Measurements from ENCODE around the gene LRSAM1.
A peak's percentile ranks its signal among the peaks of the same experiment; 100 is the strongest.

The LRSAM1 gene

DNA sequence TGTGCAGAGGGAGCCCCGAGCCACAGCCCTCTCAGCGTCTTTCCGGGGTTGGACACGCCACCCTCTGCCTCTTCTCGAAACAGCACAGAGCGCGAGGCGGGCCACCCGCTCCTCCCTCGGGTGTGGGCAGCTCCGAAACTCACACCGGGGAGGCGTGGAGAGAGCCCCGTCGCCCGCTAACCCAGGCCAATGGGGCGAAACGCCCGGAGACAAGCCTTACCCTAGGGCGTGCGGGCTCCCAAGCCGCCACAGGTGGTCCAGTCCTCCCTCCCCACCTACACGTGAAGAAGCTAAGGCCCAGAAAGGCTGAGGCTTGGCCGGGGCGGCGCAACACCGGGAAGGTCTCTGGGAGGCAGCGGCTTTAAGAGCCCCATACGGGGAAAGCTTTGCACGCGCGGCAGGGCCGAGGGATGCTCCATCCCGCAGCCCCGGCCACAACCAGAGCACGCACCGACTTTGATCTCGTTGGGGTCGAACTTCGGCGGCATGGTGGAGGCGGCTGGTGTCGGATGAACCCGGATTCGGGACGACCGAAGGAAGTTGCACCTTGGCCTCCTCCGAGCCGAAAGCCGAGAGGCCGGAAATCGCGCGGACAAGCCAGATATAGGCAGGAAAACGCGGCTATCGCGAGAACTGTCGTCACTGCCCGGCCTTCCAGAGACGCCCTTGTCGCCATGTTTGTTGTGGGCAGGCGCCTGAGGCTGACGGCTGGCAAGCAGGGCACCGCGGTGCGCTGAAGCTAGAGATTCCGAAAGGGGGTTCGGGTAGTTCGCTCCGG lies at the start of gene LRSAM1, which contains the start of gene RPL12:
TSS of gene LRSAM1 (plus strand) at position 681 of the 778 bp plus-strand sequence. CDS start 3,018 bp downstream, outside the sequence.
TSS of gene RPL12 (minus strand) at position 577 of the 778 bp plus-strand sequence. CDS start at position 488, 89 bp downstream.
- peak within 1 kb of the TSS; percentile 100 for H3K4me3 ChIP-seq (ENCODE audit: low read depth, low read length)
- TF ChIP-seq, protein P1, sequence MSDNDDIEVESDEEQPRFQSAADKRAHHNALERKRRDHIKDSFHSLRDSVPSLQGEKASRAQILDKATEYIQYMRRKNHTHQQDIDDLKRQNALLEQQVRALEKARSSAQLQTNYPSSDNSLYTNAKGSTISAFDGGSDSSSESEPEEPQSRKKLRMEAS (IDR thresholded peaks at IDR 0.05; ENCODE audit: low read depth, low read length), result peak; percentile 82; the same call in 1 of the 2 replicates
- TF ChIP-seq, protein P2, sequence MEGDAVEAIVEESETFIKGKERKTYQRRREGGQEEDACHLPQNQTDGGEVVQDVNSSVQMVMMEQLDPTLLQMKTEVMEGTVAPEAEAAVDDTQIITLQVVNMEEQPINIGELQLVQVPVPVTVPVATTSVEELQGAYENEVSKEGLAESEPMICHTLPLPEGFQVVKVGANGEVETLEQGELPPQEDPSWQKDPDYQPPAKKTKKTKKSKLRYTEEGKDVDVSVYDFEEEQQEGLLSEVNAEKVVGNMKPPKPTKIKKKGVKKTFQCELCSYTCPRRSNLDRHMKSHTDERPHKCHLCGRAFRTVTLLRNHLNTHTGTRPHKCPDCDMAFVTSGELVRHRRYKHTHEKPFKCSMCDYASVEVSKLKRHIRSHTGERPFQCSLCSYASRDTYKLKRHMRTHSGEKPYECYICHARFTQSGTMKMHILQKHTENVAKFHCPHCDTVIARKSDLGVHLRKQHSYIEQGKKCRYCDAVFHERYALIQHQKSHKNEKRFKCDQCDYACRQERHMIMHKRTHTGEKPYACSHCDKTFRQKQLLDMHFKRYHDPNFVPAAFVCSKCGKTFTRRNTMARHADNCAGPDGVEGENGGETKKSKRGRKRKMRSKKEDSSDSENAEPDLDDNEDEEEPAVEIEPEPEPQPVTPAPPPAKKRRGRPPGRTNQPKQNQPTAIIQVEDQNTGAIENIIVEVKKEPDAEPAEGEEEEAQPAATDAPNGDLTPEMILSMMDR (IDR thresholded peaks at IDR 0.05; ENCODE audit: low read depth, low read length), result no peak
- TF ChIP-seq POLR2A (IDR thresholded peaks at IDR 0.05; ENCODE audit: extremely low read depth, insufficient read length) (peak; percentile 99), MYC (IDR thresholded peaks at IDR 0.05; ENCODE audit: low read depth, low read length) (peak; percentile 94)
- peak; percentile 93 for DNase-seq (ENCODE audit: low read depth)

DNA sequence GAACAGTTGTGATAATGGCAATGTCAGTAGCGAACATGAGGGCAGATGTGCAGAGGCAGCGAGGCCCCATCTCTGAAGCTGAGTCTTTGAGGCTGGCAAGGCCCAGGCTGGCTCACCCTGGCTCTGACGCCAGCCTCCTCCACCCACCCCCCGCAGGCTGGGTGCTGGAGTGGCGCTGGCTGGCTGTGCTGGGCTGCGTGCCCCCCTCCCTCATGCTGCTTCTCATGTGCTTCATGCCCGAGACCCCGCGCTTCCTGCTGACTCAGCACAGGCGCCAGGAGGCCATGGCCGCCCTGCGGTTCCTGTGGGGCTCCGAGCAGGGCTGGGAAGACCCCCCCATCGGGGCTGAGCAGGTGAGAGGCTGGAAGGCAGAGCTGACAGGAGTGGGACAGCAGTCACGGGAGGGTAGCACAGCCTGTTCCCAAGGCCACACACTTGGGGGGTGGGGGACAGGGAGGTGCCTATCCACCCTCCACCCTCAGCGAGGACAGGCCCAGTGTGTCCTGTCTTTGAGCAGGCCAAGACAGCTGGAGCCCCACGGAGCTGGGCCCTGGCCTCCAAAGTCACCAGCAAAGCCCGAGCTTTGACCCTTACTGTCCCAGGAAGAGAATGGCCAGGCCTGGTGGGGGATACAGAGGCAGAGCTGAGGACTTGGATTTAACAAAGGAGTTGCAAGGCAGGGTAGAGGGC lies 48.8 kb upstream of the LRSAM1 start:
- DNase-seq (ENCODE audit: low read depth), result no peak
- TF ChIP-seq, protein P1 (IDR thresholded peaks at IDR 0.05; ENCODE audit: low read depth, low read length), result no peak
- TF ChIP-seq, protein P2 (IDR thresholded peaks at IDR 0.05; ENCODE audit: low read depth, low read length), result no peak
- TF ChIP-seq MYC (IDR thresholded peaks at IDR 0.05; ENCODE audit: low read depth, low read length) (no peak), POLR2A (IDR thresholded peaks at IDR 0.05; ENCODE audit: extremely low read depth, insufficient read length) (no peak)
- no peak overlapping the region for H3K4me3 ChIP-seq (ENCODE audit: low read depth, low read length)

DNA sequence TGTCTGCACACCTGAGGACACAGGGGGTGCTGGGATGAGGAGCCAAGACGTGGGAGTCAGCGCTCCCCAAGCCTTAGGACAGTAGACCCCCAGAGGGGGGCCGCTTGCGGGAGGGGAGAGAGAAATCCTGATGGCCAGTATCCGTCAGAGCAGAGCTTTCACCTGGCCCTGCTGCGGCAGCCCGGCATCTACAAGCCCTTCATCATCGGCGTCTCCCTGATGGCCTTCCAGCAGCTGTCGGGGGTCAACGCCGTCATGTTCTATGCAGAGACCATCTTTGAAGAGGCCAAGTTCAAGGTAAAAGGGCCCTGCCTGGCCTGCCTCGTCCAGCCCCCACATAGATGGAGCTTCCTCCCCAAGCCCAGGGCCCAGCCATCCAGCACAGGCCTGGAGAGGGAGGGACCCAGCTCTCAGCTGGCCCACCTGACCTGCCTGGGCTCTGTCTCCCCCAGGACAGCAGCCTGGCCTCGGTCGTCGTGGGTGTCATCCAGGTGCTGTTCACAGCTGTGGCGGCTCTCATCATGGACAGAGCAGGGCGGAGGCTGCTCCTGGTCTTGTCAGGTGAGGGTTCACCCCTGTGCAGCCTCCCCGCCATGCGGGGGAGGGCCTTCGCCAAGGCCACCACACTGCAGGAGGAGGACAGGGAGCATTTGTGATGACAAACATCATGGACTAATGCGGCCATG lies 47.7 kb upstream of the LRSAM1 start:
- TF ChIP-seq, protein P1 (IDR thresholded peaks at IDR 0.05; ENCODE audit: low read depth, low read length), result no peak
- TF ChIP-seq MYC (IDR thresholded peaks at IDR 0.05; ENCODE audit: low read depth, low read length), result no peak
- TF ChIP-seq POLR2A (IDR thresholded peaks at IDR 0.05; ENCODE audit: extremely low read depth, insufficient read length), result no peak
- TF ChIP-seq, protein P2 (IDR thresholded peaks at IDR 0.05; ENCODE audit: low read depth, low read length), result no peak
- DNase-seq (ENCODE audit: low read depth), result no peak
- no peak overlapping the region for H3K4me3 ChIP-seq (ENCODE audit: low read depth, low read length)

DNA sequence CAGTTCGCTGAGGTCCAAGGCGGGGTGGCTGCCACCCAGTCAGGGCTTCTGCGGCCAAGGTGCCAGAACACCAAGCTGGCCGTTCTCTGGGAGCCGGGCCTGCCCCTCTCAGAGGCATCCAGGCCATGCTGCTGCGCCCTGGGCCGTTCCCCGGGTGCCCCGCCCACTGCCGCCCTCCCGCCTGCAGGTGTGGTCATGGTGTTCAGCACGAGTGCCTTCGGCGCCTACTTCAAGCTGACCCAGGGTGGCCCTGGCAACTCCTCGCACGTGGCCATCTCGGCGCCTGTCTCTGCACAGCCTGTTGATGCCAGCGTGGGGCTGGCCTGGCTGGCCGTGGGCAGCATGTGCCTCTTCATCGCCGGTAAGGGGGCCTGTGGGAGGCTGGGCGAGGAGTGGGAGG lies 46.7 kb upstream of the LRSAM1 start:
- TF ChIP-seq MYC (IDR thresholded peaks at IDR 0.05; ENCODE audit: low read depth, low read length) (no peak), POLR2A (IDR thresholded peaks at IDR 0.05; ENCODE audit: extremely low read depth, insufficient read length) (no peak)
- TF ChIP-seq, protein P2 (IDR thresholded peaks at IDR 0.05; ENCODE audit: low read depth, low read length), result no peak
- TF ChIP-seq, protein P1 (IDR thresholded peaks at IDR 0.05; ENCODE audit: low read depth, low read length), result no peak
- no peak for DNase-seq (ENCODE audit: low read depth)
- H3K4me3 ChIP-seq (ENCODE audit: low read depth, low read length), result no peak overlapping the region

DNA sequence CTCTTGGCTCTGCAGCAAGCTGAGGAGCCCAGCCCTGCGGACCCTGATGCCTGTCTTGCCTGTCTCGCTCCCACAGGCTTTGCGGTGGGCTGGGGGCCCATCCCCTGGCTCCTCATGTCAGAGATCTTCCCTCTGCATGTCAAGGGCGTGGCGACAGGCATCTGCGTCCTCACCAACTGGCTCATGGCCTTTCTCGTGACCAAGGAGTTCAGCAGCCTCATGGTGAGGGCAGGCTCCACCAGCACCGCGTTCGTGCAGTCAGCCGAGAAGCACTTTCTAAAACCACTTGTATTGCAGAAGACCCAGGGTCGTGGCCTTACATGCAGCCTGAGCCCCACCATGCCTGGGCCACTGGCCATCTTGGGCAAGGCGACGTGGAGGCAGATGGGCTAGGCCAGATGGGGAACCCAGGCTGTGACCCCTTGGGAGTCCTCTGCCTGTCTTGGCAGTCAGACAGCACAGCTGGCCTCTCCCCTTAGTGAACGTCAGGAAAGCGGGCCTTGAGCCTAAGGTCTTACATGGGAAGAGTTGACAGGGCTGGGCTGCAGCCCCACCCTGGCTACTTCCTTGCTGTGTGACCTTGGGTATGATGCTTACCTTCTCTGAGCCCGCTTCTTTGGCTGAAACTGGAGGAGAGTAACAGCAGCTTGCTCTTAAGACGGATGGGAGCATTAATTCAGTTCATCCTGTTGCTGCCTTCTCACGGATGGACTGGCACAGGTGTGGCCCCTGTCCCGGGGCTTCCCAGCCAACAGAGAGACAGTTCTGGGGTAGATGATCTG lies 45.8 kb upstream of the LRSAM1 start:
- TF ChIP-seq, protein P1 (IDR thresholded peaks at IDR 0.05; ENCODE audit: low read depth, low read length), result no peak
- no peak for TF ChIP-seq MYC (IDR thresholded peaks at IDR 0.05; ENCODE audit: low read depth, low read length)
- no peak for TF ChIP-seq POLR2A (IDR thresholded peaks at IDR 0.05; ENCODE audit: extremely low read depth, insufficient read length)
- no peak for DNase-seq (ENCODE audit: low read depth)
- no peak overlapping the region for H3K4me3 ChIP-seq (ENCODE audit: low read depth, low read length)

All from NB4 (cell line).